Heart left ventricle (tissue), 16 donors: ENCODE measurements around the gene WNT3A. TPM values are rescaled to one million over a fixed set of nuclear protein-coding genes. Genes with fewer than 3 reads are reported as not detected.
A peak's percentile ranks its signal among the peaks of the same experiment; 100 is the strongest.

Experiments
- ATAC-seq, 4 donors: fragments of 200-7000 bp; cut with Tn5 transposase; one replicate each; pipeline ENCODE4 v1.9.1; 2020 to 2022; ENCODE audit warnings: moderate library complexity in 4 of 4, mild to moderate bottlenecking in 3 of 4, moderate number of reproducible peaks in 1 of 4
- DNase-seq, 5 donors: peaks; one replicate each; pipeline ENCODE4 v3.0.0-alpha.2; 2020
- H3K27ac ChIP-seq, 12 donors: fragments of 200-600 bp; sonication (generic) in 4 of 12; one replicate each; pipeline versions ENCODE4 v1.5.0 to v1.8.0; 2016 to 2022; ENCODE audit warnings: mild to moderate bottlenecking in 2 of 12
- H3K27me3 ChIP-seq, 9 donors: fragments of 200-600 bp; sonication (generic) in 2 of 9; one replicate each; pipeline versions ENCODE4 v1.5.1 to v1.8.0; 2016 to 2022; ENCODE audit warnings: mild to moderate bottlenecking in 3 of 9
- H3K36me3 ChIP-seq, 9 donors: fragments of 200-600 bp; sonication (generic) in 2 of 9; one replicate each; pipeline versions ENCODE4 v1.5.0 to v1.8.0; 2018 to 2022; ENCODE audit warnings: mild to moderate bottlenecking in 2 of 9
- H3K4me1 ChIP-seq, 12 donors: fragments of 200-600 bp; sonication (generic) in 4 of 12; one replicate each; pipeline versions ENCODE4 v1.5.0 to v1.8.0; 2016 to 2022; ENCODE audit warnings: mild to moderate bottlenecking in 3 of 12
- H3K4me3 ChIP-seq, 12 donors: fragments of 200-600 bp; sonication (generic) in 4 of 12; one replicate each; pipeline versions ENCODE4 v1.5.0 to v1.8.0; 2017 to 2022; ENCODE audit warnings: mild to moderate bottlenecking in 9 of 12, moderate library complexity in 4 of 12
- H3K9me3 ChIP-seq, 12 donors: fragments of 200-600 bp; sonication (generic) in 4 of 12; one replicate each; pipeline versions ENCODE4 v1.5.0 to v1.8.0; 2016 to 2022; ENCODE audit warnings: mild to moderate bottlenecking in 1 of 12
- CTCF ChIP-seq, 12 donors: fragments of 200-600 bp; sonication (generic) in 4 of 12; IDR thresholded peaks; one replicate each; pipeline versions ENCODE4 v1.5.0 to v1.8.0; 2018 to 2022; ENCODE audit warnings: antibody characterized with exemption in 12 of 12, mild to moderate bottlenecking in 5 of 12
- POLR2A ChIP-seq, 2 donors: fragments of 450-650 bp; IDR thresholded peaks; one replicate each; pipeline ENCODE4 v1.6.1; 2017; ENCODE audit warnings: antibody characterized with exemption in 2 of 2, mild to moderate bottlenecking in 2 of 2, moderate library complexity in 2 of 2
- WGBS, 4 donors: extraction: QIAGEN DNeasy Blood & Tissue Kit in 2 of 4; methylation state at CpG; one replicate each; pipeline versions ENCODE4 v1.1.5 to v1.1.7; 2013 to 2018; 5-methylcytosine and 5-hydroxymethylcytosine counted together
- intact Hi-C, 10 donors: fragments of 100-400 bp; cut with DNase I; formaldehyde crosslinking; loops; one replicate each; pipeline versions ENCODE4 v1.11.1 to v1.14.2; 2022
- polyA plus RNA-seq, 2 donors: library from polyadenylated mRNA; stranded (reverse); fragments of 200-250 nt; gene quantifications; one replicate each; pipeline ENCODE4 v1.2.3, GENCODE V29; 2013
- total RNA-seq, 9 donors: library from RNA; depleted of rRNA in 2 of 9; stranded (reverse); fragments of >200 nt in 2 of 9; fragmentation: NEBNext Ultra II Directional in 3 of 9; extraction: Animal tissue kit (Norgen Biotek cat#: 25700) in 3 of 9; gene quantifications; one replicate each; pipeline versions ENCODE4 v1.1.0 to v1.2.4, GENCODE V29; 2016 to 2023
- donor health status: ischemic (EF 13 %, LVEDD 7.1; RV severe dilation, severe dysfunction).
- donor health status: healthy with polysubstance abuse.
- donor health status: DM: no; HTN: yes; CAD: no.
- donor health status: DM: no; HTN: no; CAD: no.
- donor health status: ischemic (EF 25% LVEDD 6.9; RV normal size, moderate dysfunction).
- donor health status: ischemic (EF 25% LVEDD 5.7; RV mildly dilated, moderate dysfunction).
- donor health status: healthy.
- donor health status: DM: yes; HTN: yes; CAD: no.
- donor health status: ischemic (EF 35%, LVEDD 5.7; RV mildly dilated, moderate dysfunction).
- donor health status: nonischemic (EF 11% LVEDD 7.7; RV severe dilation, severe dysfunction).
- donor health status: DM: yes; HTN: yes; CAD: no.
- donor health status: PGD.
- donor health status: ischemic (EF 29% LVEDD 5.4; RV normal size, mild dysfunction).
- donor health status: nonischemic (EF 23%, LVEDD 6.1; RV moderate dilation, normal function).

Gene WNT3A
- total and polyA plus RNA-seq, 11 donors, result not detected

- Histone ChIP-seq H3K9me3 (no peaks in the 10 kb centered on the region), H3K27ac (peak overlapping the region in 2 of 12 donors; percentile 16 to 97), H3K27me3 (no peaks in the 10 kb centered on the region), H3K4me1 (peaks cover 5 to 49% (median 33%) of the 10 kb centered on the region in 12 donors), H3K36me3 (peaks cover 0 to 44% (median 34%) of the 10 kb centered on the region in 9 donors), H3K4me3 (no peak overlapping the region)
- DNase-seq (peak in 1 of 5 donors; percentile 30), ATAC-seq (no peak)
- intact Hi-C loops, result loop anchor here in 1 of 10 donors (5.0 kb wide), 1 partner anchor 63 kb away; the partner anchor contains the start of gene IBA57
- WGBS, 4 donors, result 55 to 71% (median 61%) methylated on average over 4 to 7 of the region's 7 CpGs
- TF ChIP-seq CTCF (IDR thresholded peaks at IDR 0.05) (no peak), POLR2A (IDR thresholded peaks at IDR 0.05) (no peak)
Measured at GRCh38 chr1:228104526-228105269, 97.9 kb downstream of the WNT3A start.

GRCh38 chr1:228105270-228105995 is 98.6 kb downstream of the WNT3A start:
- intact Hi-C loops, result loop anchor here in 1 of 10 donors (5.0 kb wide), 1 partner anchor 62 kb away; the partner anchor contains the start of gene IBA57
- Histone ChIP-seq H3K27me3 (no peaks in the 10 kb centered on the region), H3K4me1 (peaks cover 5 to 56% (median 38%) of the 10 kb centered on the region in 12 donors)

GRCh38 chr1:228105996-228106799 is 99.4 kb downstream of the WNT3A start:
- Histone ChIP-seq H3K27ac (no peak overlapping the region), H3K4me3 (no peak overlapping the region), H3K27me3 (no peaks in the 10 kb centered on the region), H3K4me1 (peaks cover 5 to 56% (median 39%) of the 10 kb centered on the region in 12 donors), H3K9me3 (no peaks in the 10 kb centered on the region), H3K36me3 (peaks cover 0 to 30% (median 22%) of the 10 kb centered on the region in 9 donors)
- intact Hi-C loops, result loop anchor here in 1 of 10 donors (5.0 kb wide), 1 partner anchor 61 kb away; the partner anchor contains the start of gene IBA57
- DNase-seq (no peak), ATAC-seq (no peak)
- TF ChIP-seq CTCF (IDR thresholded peaks at IDR 0.05), result no peak
- no peak for TF ChIP-seq POLR2A (IDR thresholded peaks at IDR 0.05)
- WGBS, 4 donors, result 82 to 87% (median 86%) methylated on average over 7 to 8 of the region's 8 CpGs

More at GRCh38 chr1:228105270-228105995, 98.6 kb downstream of the WNT3A start:
- Histone ChIP-seq H3K4me3 (no peak overlapping the region), H3K9me3 (no peaks in the 10 kb centered on the region), H3K36me3 (peaks cover 0 to 37% (median 26%) of the 10 kb centered on the region in 9 donors), H3K27ac (no peak overlapping the region)
- DNase-seq, result no peak
- WGBS, 4 donors, result 72 to 91% (median 81%) methylated on average over 7 to 9 of the region's 9 CpGs
- TF ChIP-seq POLR2A (IDR thresholded peaks at IDR 0.05) (no peak), CTCF (IDR thresholded peaks at IDR 0.05) (no peak)
- no peak for ATAC-seq
